GM12878 (cell line): ENCODE measurements around the gene PLS3. TPM values are rescaled to one million over a fixed set of nuclear protein-coding genes. Genes with fewer than 3 reads are reported as not detected.
A peak's percentile ranks its signal among the peaks of the same experiment; 100 is the strongest.

Experiments
- BCL11A ChIP-seq: IDR thresholded peaks from 2 replicates; pipeline ENCODE4 v1.6.1; 2011; ENCODE audit warnings: low read depth, low read length
- CBFB ChIP-seq: IDR thresholded peaks from 2 replicates; pipeline ENCODE4 v1.6.1; 2016; ENCODE audit warnings: antibody characterized with exemption, low read depth
- CREM ChIP-seq: IDR thresholded peaks from 2 replicates; pipeline ENCODE4 v1.6.1; 2014; ENCODE audit warnings: antibody characterized with exemption, low read depth
- EGR1 ChIP-seq, 2 experiments: IDR thresholded peaks; 1 replicate in 1 of 2; 2 replicates in 1 of 2; pipeline ENCODE4 v1.6.1; 2011 to 2012; ENCODE audit warnings: low read depth in 2 of 2, low read length in 2 of 2, borderline replicate concordance in 1 of 2, mild to moderate bottlenecking in 1 of 2, moderate library complexity in 1 of 2
- FOS ChIP-seq: IDR thresholded peaks from 3 replicates; pipeline ENCODE4 v1.6.1; 2011; ENCODE audit warnings: borderline replicate concordance; ENCODE audit not compliant: insufficient read length; ENCODE audit errors: extremely low read depth
- IKZF2 ChIP-seq, 2 experiments: fragments of 450-650 bp; IDR thresholded peaks; 2 replicates each; pipeline ENCODE4 v1.6.1; 2017; ENCODE audit warnings: mild to moderate bottlenecking in 2 of 2, moderate library complexity in 2 of 2
- POU2F2 ChIP-seq: IDR thresholded peaks from 3 replicates; pipeline ENCODE4 v1.6.1; 2011; ENCODE audit warnings: low read depth, mild to moderate bottlenecking, low read length, borderline replicate concordance
- RFX5 ChIP-seq: IDR thresholded peaks from 2 replicates; pipeline ENCODE4 v1.6.1; 2011; ENCODE audit warnings: low read depth, low read length, improper control_type of control experiment
- RUNX3 ChIP-seq: IDR thresholded peaks from 2 replicates; pipeline ENCODE4 v1.6.1; 2012; ENCODE audit warnings: low read length, inconsistent platforms
- SPI1 ChIP-seq: IDR thresholded peaks from 2 replicates; pipeline ENCODE4 v1.6.1; 2011; ENCODE audit warnings: low read depth, mild to moderate bottlenecking, low read length, moderate library complexity, borderline replicate concordance; ENCODE audit not compliant: insufficient read depth
- SREBF2 ChIP-seq: IDR thresholded peaks from 2 replicates; pipeline ENCODE4 v1.6.1; 2012; ENCODE audit warnings: mild to moderate bottlenecking, low read length
- polyA plus RNA-seq, 11 experiments: library from polyadenylated mRNA; depleted of rRNA in 4 of 11; unstranded in 6 of 11; stranded (reverse) in 5 of 11; fragments of >200 nt; fragmentation: Nextera tagmentation in 4 of 11; fragmentation: Illumina TruSeq in 1 of 11; extraction: Ambion mirVana in 4 of 11; extraction: Trizol in 1 of 11; gene quantifications; 1 replicate in 1 of 11; 2 replicates in 10 of 11; pipeline versions ENCODE4 v1.2.1 to v1.2.3, GENCODE V29; 2011 to 2016; ENCODE audit warnings: inconsistent platforms in 2 of 11, missing spikeins in 2 of 11, low read depth in 1 of 11
- total RNA-seq, 4 experiments: library from RNA; depleted of rRNA in 3 of 4; stranded (reverse); fragments of >200 nt in 3 of 4; fragmentation: Illumina TruSeq in 1 of 4; extraction: Trizol in 1 of 4; gene quantifications; 2 replicates each; pipeline versions ENCODE4 v1.2.1 to v1.2.3, GENCODE V29; 2013 to 2021
- TF ChIP-seq, protein P1 (sequence below): fragments of 450-650 bp; IDR thresholded peaks from 2 replicates; pipeline ENCODE4 v1.6.1; 2017; ENCODE audit warnings: mild to moderate bottlenecking
- TF ChIP-seq, protein P2 (sequence below), 3 experiments: IDR thresholded peaks in 2 of 3; conservative IDR thresholded peaks in 1 of 3; 2 replicates each; pipeline ENCODE4 v1.5.1; 2011; ENCODE audit warnings: low read depth in 3 of 3, low read length in 3 of 3, mild to moderate bottlenecking in 3 of 3, control low read depth in 2 of 3, moderate library complexity in 2 of 3, inconsistent platforms in 1 of 3, mixed read lengths in 1 of 3; ENCODE audit not compliant: control insufficient read depth in 2 of 3, insufficient read depth in 1 of 3; ENCODE audit errors: extremely low read depth in 1 of 3
- TF ChIP-seq, protein P3 (sequence below): fragments of 450-650 bp; IDR thresholded peaks from 2 replicates; pipeline ENCODE4 v1.6.1; 2017; ENCODE audit warnings: mild to moderate bottlenecking, low read depth, inconsistent platforms; ENCODE audit not compliant: poor library complexity, severe bottlenecking
- TF ChIP-seq, protein P4 (sequence below): IDR thresholded peaks from 2 replicates; pipeline ENCODE4 v1.6.1; 2011; ENCODE audit warnings: borderline replicate concordance, low read depth, mild to moderate bottlenecking, moderate library complexity, low read length; ENCODE audit not compliant: insufficient read depth, poor library complexity, severe bottlenecking
- TF ChIP-seq, protein P5 (sequence below): IDR thresholded peaks from 2 replicates; pipeline ENCODE4 v1.6.1; 2012; ENCODE audit warnings: improper control_type of control experiment, low read depth, low read length; ENCODE audit not compliant: insufficient replicate concordance

Gene PLS3
- total and polyA plus RNA-seq, 10 of the 15 experiments (the other 5 are each of a cell fraction or from before 2014, with no cell fraction given) = 47.6 to 236 (median 174) TPM

DNA sequence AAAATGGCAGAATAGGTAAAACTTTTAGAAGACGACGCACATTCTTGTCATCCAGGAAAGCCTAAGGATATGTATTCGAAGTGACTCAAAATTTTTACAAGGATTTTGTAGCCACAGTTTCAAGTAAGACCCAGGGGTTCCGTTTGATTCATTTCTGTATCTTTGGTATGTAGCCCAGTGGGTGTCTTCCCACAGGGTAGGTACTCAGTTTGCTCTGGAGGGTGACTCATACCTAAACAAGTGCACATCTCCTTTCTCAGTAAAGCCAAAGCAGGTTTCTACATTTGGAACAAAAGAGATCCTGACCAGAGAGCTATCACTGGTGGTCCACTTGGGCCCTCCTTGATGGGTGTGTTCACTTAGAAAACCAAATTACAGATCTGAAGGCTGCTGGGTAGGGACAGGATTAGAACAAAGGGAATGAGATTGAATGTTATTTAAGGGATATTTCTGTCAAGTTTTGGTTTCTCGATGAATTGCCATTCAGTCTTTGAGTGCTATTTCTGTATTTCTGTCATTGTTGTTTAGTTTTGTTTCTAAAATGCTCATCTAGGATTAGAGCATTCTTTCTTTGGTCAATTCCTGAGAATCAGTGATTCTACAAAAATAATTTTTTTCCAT is 56.1 kb downstream of the PLS3 start (continued):
- TF ChIP-seq EGR1 (IDR thresholded peaks at IDR 0.05; ENCODE audit: borderline replicate concordance in 1 of 2, low read depth in 2 of 2, low read length in 2 of 2) (no peak), IKZF2 (IDR thresholded peaks at IDR 0.05) (peak; percentile 86 to 88), RFX5 (no peak), SPI1 (peak; percentile 53; the same call in 1 of the 2 replicates), SREBF2 (no peak), CREM (peak; percentile 69; the same call in 1 of the 2 replicates), RUNX3 (peak; percentile 85), FOS (no peak), BCL11A (peak; percentile 55; the same call in 1 of the 2 replicates), CBFB (no peak), POU2F2 (no peak)
- TF ChIP-seq, protein P1, sequence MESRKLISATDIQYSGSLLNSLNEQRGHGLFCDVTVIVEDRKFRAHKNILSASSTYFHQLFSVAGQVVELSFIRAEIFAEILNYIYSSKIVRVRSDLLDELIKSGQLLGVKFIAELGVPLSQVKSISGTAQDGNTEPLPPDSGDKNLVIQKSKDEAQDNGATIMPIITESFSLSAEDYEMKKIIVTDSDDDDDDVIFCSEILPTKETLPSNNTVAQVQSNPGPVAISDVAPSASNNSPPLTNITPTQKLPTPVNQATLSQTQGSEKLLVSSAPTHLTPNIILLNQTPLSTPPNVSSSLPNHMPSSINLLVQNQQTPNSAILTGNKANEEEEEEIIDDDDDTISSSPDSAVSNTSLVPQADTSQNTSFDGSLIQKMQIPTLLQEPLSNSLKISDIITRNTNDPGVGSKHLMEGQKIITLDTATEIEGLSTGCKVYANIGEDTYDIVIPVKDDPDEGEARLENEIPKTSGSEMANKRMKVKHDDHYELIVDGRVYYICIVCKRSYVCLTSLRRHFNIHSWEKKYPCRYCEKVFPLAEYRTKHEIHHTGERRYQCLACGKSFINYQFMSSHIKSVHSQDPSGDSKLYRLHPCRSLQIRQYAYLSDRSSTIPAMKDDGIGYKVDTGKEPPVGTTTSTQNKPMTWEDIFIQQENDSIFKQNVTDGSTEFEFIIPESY = no peak
- TF ChIP-seq, protein P2, sequence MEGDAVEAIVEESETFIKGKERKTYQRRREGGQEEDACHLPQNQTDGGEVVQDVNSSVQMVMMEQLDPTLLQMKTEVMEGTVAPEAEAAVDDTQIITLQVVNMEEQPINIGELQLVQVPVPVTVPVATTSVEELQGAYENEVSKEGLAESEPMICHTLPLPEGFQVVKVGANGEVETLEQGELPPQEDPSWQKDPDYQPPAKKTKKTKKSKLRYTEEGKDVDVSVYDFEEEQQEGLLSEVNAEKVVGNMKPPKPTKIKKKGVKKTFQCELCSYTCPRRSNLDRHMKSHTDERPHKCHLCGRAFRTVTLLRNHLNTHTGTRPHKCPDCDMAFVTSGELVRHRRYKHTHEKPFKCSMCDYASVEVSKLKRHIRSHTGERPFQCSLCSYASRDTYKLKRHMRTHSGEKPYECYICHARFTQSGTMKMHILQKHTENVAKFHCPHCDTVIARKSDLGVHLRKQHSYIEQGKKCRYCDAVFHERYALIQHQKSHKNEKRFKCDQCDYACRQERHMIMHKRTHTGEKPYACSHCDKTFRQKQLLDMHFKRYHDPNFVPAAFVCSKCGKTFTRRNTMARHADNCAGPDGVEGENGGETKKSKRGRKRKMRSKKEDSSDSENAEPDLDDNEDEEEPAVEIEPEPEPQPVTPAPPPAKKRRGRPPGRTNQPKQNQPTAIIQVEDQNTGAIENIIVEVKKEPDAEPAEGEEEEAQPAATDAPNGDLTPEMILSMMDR (IDR thresholded peaks at IDR 0.05 in 2 of 3, conservative IDR thresholded peaks at IDR 0.05 in 1 of 3; ENCODE audit: control insufficient read depth in 2 of 3, extremely low read depth in 1 of 3, insufficient read depth in 1 of 3, low read depth in 3 of 3, low read length in 3 of 3) = no peak
- TF ChIP-seq, protein P3, sequence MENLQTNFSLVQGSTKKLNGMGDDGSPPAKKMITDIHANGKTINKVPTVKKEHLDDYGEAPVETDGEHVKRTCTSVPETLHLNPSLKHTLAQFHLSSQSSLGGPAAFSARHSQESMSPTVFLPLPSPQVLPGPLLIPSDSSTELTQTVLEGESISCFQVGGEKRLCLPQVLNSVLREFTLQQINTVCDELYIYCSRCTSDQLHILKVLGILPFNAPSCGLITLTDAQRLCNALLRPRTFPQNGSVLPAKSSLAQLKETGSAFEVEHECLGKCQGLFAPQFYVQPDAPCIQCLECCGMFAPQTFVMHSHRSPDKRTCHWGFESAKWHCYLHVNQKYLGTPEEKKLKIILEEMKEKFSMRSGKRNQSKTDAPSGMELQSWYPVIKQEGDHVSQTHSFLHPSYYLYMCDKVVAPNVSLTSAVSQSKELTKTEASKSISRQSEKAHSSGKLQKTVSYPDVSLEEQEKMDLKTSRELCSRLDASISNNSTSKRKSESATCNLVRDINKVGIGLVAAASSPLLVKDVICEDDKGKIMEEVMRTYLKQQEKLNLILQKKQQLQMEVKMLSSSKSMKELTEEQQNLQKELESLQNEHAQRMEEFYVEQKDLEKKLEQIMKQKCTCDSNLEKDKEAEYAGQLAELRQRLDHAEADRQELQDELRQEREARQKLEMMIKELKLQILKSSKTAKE = no peak
- TF ChIP-seq, protein P4, sequence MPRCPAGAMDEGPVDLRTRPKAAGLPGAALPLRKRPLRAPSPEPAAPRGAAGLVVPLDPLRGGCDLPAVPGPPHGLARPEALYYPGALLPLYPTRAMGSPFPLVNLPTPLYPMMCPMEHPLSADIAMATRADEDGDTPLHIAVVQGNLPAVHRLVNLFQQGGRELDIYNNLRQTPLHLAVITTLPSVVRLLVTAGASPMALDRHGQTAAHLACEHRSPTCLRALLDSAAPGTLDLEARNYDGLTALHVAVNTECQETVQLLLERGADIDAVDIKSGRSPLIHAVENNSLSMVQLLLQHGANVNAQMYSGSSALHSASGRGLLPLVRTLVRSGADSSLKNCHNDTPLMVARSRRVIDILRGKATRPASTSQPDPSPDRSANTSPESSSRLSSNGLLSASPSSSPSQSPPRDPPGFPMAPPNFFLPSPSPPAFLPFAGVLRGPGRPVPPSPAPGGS = no peak
- TF ChIP-seq, protein P5, sequence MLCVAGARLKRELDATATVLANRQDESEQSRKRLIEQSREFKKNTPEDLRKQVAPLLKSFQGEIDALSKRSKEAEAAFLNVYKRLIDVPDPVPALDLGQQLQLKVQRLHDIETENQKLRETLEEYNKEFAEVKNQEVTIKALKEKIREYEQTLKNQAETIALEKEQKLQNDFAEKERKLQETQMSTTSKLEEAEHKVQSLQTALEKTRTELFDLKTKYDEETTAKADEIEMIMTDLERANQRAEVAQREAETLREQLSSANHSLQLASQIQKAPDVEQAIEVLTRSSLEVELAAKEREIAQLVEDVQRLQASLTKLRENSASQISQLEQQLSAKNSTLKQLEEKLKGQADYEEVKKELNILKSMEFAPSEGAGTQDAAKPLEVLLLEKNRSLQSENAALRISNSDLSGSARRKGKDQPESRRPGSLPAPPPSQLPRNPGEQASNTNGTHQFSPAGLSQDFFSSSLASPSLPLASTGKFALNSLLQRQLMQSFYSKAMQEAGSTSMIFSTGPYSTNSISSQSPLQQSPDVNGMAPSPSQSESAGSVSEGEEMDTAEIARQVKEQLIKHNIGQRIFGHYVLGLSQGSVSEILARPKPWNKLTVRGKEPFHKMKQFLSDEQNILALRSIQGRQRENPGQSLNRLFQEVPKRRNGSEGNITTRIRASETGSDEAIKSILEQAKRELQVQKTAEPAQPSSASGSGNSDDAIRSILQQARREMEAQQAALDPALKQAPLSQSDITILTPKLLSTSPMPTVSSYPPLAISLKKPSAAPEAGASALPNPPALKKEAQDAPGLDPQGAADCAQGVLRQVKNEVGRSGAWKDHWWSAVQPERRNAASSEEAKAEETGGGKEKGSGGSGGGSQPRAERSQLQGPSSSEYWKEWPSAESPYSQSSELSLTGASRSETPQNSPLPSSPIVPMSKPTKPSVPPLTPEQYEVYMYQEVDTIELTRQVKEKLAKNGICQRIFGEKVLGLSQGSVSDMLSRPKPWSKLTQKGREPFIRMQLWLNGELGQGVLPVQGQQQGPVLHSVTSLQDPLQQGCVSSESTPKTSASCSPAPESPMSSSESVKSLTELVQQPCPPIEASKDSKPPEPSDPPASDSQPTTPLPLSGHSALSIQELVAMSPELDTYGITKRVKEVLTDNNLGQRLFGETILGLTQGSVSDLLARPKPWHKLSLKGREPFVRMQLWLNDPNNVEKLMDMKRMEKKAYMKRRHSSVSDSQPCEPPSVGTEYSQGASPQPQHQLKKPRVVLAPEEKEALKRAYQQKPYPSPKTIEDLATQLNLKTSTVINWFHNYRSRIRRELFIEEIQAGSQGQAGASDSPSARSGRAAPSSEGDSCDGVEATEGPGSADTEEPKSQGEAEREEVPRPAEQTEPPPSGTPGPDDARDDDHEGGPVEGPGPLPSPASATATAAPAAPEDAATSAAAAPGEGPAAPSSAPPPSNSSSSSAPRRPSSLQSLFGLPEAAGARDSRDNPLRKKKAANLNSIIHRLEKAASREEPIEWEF = no peak
